ENCODE results near the gene KCNMA1.

The KCNMA1 gene

GRCh38 chr10:76902949-76903348 lies 734.7 kb downstream of the KCNMA1 start:
- peak; percentile 45 for DNase-seq

GRCh38 chr10:76901701-76902100 lies 735.9 kb downstream of the KCNMA1 start:
- no peak for DNase-seq

GRCh38 chr10:76899490-76899889 lies 738.1 kb downstream of the KCNMA1 start:
- DNase-seq: no peak

GRCh38 chr10:76892766-76893479 lies 744.7 kb downstream of the KCNMA1 start:
- DNase-seq: no peak

GRCh38 chr10:76887223-76888010 lies 750.2 kb downstream of the KCNMA1 start:
- no peak for DNase-seq

- DNase-seq: no peak
Observed at GRCh38 chr10:76885816-76886215, 751.8 kb downstream of the KCNMA1 start.

GRCh38 chr10:76884673-76885275 lies 752.8 kb downstream of the KCNMA1 start:
- DNase-seq: no peak

GRCh38 chr10:76883596-76883995 lies 754.0 kb downstream of the KCNMA1 start:
- DNase-seq: no peak

- no peak for DNase-seq
Observed at GRCh38 chr10:76882796-76883195, 754.8 kb downstream of the KCNMA1 start.

- no peak for DNase-seq
Observed at GRCh38 chr10:76882245-76882644, 755.4 kb downstream of the KCNMA1 start.

- no peak for DNase-seq
Observed at GRCh38 chr10:76881477-76882220, 756.0 kb downstream of the KCNMA1 start.

- DNase-seq: no peak
Observed at GRCh38 chr10:76880931-76881330, 756.7 kb downstream of the KCNMA1 start.

- no peak for DNase-seq
Observed at GRCh38 chr10:76879116-76879913, 758.3 kb downstream of the KCNMA1 start.

- no peak for DNase-seq
Observed at GRCh38 chr10:76878514-76878913, 759.1 kb downstream of the KCNMA1 start.

- DNase-seq: no peak
Observed at GRCh38 chr10:76874896-76875295, 762.7 kb downstream of the KCNMA1 start.

- no peak for DNase-seq
Observed at GRCh38 chr10:76874176-76874575, 763.4 kb downstream of the KCNMA1 start.

- no peak for DNase-seq
Observed at GRCh38 chr10:76871697-76872295, 765.8 kb downstream of the KCNMA1 start.

GRCh38 chr10:76869931-76870330 lies 767.7 kb downstream of the KCNMA1 start:
- DNase-seq: no peak

GRCh38 chr10:76868098-76868977 lies 769.3 kb downstream of the KCNMA1 start:
- no peak for DNase-seq

- no peak for DNase-seq
Observed at GRCh38 chr10:76866841-76867586, 770.6 kb downstream of the KCNMA1 start.
